SK-N-SH (cell line): ENCODE results near the gene SLC2A4. TPM values are rescaled to one million over a fixed set of nuclear protein-coding genes. Genes with fewer than 3 reads are reported as not detected.

Experiments
- CTCF ChIA-PET: fragments of 300-600, 350-600 bp; formaldehyde crosslinking; extraction: SDS; loops from one replicate; lab custom pipeline; 2021; lab: Yijun Ruan, JAX
- POLR2A ChIA-PET: fragments of 350-600 bp; sonication (Branson Sonifier 250); formaldehyde crosslinking; extraction: SDS; loops from one replicate; lab custom pipeline; 2020; ENCODE audit warnings: antibody characterized with exemption, inconsistent platforms; lab: Yijun Ruan, JAX
- DNase-seq: peaks from one replicate; pipeline ENCODE4 v3.0.0; 2012
- H2AFZ ChIP-seq: fragments of 200-600 bp; sonication (generic); 2 replicates; pipeline ENCODE4 v1.8.1; 2016; ENCODE audit warnings: antibody characterized with exemption, mild to moderate bottlenecking, low read depth
- H3F3A ChIP-seq: fragments of 200-600 bp; sonication (generic); replicated peaks from 2 replicates; pipeline ENCODE3; 2016; ENCODE audit warnings: antibody characterized with exemption, mild to moderate bottlenecking; ENCODE audit not compliant: insufficient read depth
- H3K27ac ChIP-seq, 2 experiments: fragments of 200-500 bp in 1 of 2; fragments of 200-600 bp in 1 of 2; sonication (Bioruptor generic) in 1 of 2; sonication (generic), shearing (Covaris generic) in 1 of 2; 2 replicates each; pipeline versions ENCODE4 v1.5.1 to v1.6.1; 2014 to 2016; ENCODE audit warnings: low read depth in 2 of 2, inconsistent platforms in 1 of 2, low read length in 1 of 2, mild to moderate bottlenecking in 1 of 2, mixed read lengths in 1 of 2
- H3K27me3 ChIP-seq: fragments of 200-600 bp; sonication (generic), shearing (Covaris generic); 2 replicates; pipeline ENCODE4 v1.6.1; 2016; ENCODE audit warnings: mixed run types; ENCODE audit not compliant: insufficient read depth
- H3K36me3 ChIP-seq, 2 experiments: fragments of 200-500 bp in 1 of 2; fragments of 200-600 bp in 1 of 2; sonication (Bioruptor generic) in 1 of 2; sonication (generic) in 1 of 2; replicated peaks in 1 of 2; 2 replicates each; pipeline versions ENCODE3 to v1.5.1; 2014 to 2016; ENCODE audit warnings: low read length in 1 of 2, mild to moderate bottlenecking in 1 of 2; ENCODE audit not compliant: insufficient read depth in 2 of 2, control insufficient read depth in 1 of 2
- H3K4me1 ChIP-seq, 2 experiments: fragments of 200-500 bp in 1 of 2; fragments of 200-600 bp in 1 of 2; sonication (Bioruptor generic) in 1 of 2; sonication (generic), shearing (Covaris generic) in 1 of 2; 2 replicates each; pipeline versions ENCODE4 v1.5.1 to v1.6.1; 2014 to 2016; ENCODE audit warnings: low read depth in 1 of 2, low read length in 1 of 2, mixed run types in 1 of 2; ENCODE audit not compliant: insufficient read depth in 2 of 2, control insufficient read depth in 1 of 2
- H3K4me2 ChIP-seq: fragments of 200-600 bp; sonication (generic), shearing (Covaris generic); 2 replicates; pipeline ENCODE4 v1.6.1; 2017; ENCODE audit warnings: mixed run types
- H3K4me3 ChIP-seq, 2 experiments: fragments of 200-500 bp in 1 of 2; fragments of 200-600 bp in 1 of 2; sonication (Bioruptor generic) in 1 of 2; sonication (generic), shearing (Covaris generic) in 1 of 2; 2 replicates each; pipeline versions ENCODE4 v1.5.1 to v1.8.1; 2014 to 2016; ENCODE audit warnings: low read depth in 2 of 2, inconsistent platforms in 1 of 2, low read length in 1 of 2, mild to moderate bottlenecking in 1 of 2, mixed read lengths in 1 of 2, moderate library complexity in 1 of 2
- H3K79me2 ChIP-seq: fragments of 200-600 bp; sonication (generic); 2 replicates; pipeline ENCODE4 v1.8.1; 2017; ENCODE audit warnings: mild to moderate bottlenecking; ENCODE audit not compliant: insufficient read depth
- H3K9ac ChIP-seq: fragments of 200-600 bp; sonication (generic); 2 replicates; pipeline ENCODE4 v1.6.1; 2017; ENCODE audit warnings: mixed run types
- H3K9me2 ChIP-seq: fragments of 200-600 bp; sonication (generic); 2 replicates; pipeline ENCODE4 v1.6.1; 2017; ENCODE audit warnings: mixed run types
- H3K9me3 ChIP-seq: fragments of 200-600 bp; sonication (generic); 2 replicates; pipeline ENCODE4 v1.6.1; 2017; ENCODE audit warnings: mixed run types, mild to moderate bottlenecking, moderate library complexity
- H4K20me1 ChIP-seq: fragments of 200-600 bp; sonication (generic); 2 replicates; pipeline ENCODE4 v1.6.1; 2017; ENCODE audit warnings: mild to moderate bottlenecking, mixed run types; ENCODE audit not compliant: insufficient read depth
- CTCF ChIP-seq: fragments of 200-600 bp; sonication (generic); IDR thresholded peaks from 2 replicates; pipeline ENCODE4 v1.6.1; 2017; ENCODE audit warnings: antibody characterized with exemption, mild to moderate bottlenecking, moderate library complexity
- ELF1 ChIP-seq: IDR thresholded peaks from 2 replicates; pipeline ENCODE4 v1.4.0; 2012
- FOXJ3 ChIP-seq: sonication (generic); formaldehyde crosslinking; IDR thresholded peaks from 2 replicates; pipeline ENCODE4 v1.5.1; 2020; ENCODE audit warnings: mild to moderate bottlenecking, missing genetic modification reagents
- JUND ChIP-seq: IDR thresholded peaks from 2 replicates; pipeline ENCODE4 v1.4.0; 2012
- MXI1 ChIP-seq: IDR thresholded peaks from 2 replicates; pipeline ENCODE4 v1.6.1; 2012; ENCODE audit warnings: mild to moderate bottlenecking, low read depth, low read length, improper control_type of control experiment
- NFIC ChIP-seq: IDR thresholded peaks from 2 replicates; pipeline ENCODE4 v1.4.0; 2012; ENCODE audit warnings: borderline replicate concordance
- NRF1 ChIP-seq: IDR thresholded peaks from 2 replicates; pipeline ENCODE4 v1.6.1; 2012; ENCODE audit warnings: low read depth, mild to moderate bottlenecking, low read length
- PBX3 ChIP-seq: IDR thresholded peaks from 2 replicates; pipeline ENCODE4; 2012
- RAD21 ChIP-seq: IDR thresholded peaks from 2 replicates; pipeline ENCODE4 v1.6.1; 2012; ENCODE audit warnings: mild to moderate bottlenecking, low read length
- SMC3 ChIP-seq: IDR thresholded peaks from 2 replicates; pipeline ENCODE4 v1.6.1; 2012; ENCODE audit warnings: low read depth, low read length, improper control_type of control experiment
- TCF12 ChIP-seq: IDR thresholded peaks from 2 replicates; pipeline ENCODE4 v1.4.0; 2012
- YY1 ChIP-seq: IDR thresholded peaks from 2 replicates; pipeline ENCODE4 v1.4.0; 2012; ENCODE audit warnings: low read depth, mild to moderate bottlenecking
- WGBS: methylation state at CpG from one replicate; pipeline ENCODE4 v1.1.6; 2017; ENCODE audit warnings: low lambda C conversion rate; 5-methylcytosine and 5-hydroxymethylcytosine counted together
- polyA plus RNA-seq, 3 experiments: library from polyadenylated mRNA; depleted of rRNA; stranded (reverse); fragments of >200 nt; gene quantifications; 2 replicates each; pipeline ENCODE4 v1.2.3, GENCODE V29; 2012
- TF ChIP-seq, protein P1 (sequence below): IDR thresholded peaks from 2 replicates; pipeline ENCODE4 v1.6.1; 2012; ENCODE audit warnings: mild to moderate bottlenecking, low read depth, low read length, moderate library complexity
- TF ChIP-seq, protein P2 (sequence below): IDR thresholded peaks from 2 replicates; pipeline ENCODE4 v1.4.0; 2012; ENCODE audit warnings: low read depth, borderline replicate concordance
- TF ChIP-seq, protein P3 (sequence below): IDR thresholded peaks from 2 replicates; pipeline ENCODE4 v1.4.0; 2012; ENCODE audit warnings: low read depth

Gene SLC2A4
- polyA plus RNA-seq, 1 of the 3 experiments (the other 2 are of a cell fraction), result 0.44 TPM

DNA sequence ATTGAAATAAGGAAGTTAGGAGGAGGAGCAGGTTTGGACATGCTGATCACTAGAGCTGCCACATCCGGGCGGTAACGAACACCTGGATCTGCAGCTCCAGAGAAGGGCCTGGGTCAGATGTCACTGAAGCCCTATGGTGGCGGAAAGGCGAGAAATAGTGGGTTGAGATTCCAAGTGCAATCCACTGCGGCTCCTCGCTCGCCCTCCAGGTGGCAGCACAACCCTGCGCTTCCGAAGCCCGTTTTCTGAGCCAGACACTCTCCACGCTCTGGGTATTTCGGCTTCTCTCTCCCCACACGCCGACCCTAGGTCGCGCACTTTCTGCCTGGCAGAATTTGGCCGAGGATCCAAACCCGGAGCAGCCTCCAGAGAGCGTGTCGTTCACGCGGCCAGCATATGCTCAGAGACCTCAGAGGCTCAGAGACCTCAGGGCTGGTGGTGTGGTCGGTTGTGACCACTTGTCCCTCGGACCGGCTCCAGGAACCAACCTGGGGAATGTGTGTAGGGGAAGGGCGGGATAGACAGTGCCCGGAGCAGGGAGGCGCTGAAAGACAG lies 922 bp upstream of the SLC2A4 start:
- H3K9ac ChIP-seq, result peak overlapping the region; percentile 44; the same call in 1 of the 2 replicates
- TF ChIP-seq, protein P1, sequence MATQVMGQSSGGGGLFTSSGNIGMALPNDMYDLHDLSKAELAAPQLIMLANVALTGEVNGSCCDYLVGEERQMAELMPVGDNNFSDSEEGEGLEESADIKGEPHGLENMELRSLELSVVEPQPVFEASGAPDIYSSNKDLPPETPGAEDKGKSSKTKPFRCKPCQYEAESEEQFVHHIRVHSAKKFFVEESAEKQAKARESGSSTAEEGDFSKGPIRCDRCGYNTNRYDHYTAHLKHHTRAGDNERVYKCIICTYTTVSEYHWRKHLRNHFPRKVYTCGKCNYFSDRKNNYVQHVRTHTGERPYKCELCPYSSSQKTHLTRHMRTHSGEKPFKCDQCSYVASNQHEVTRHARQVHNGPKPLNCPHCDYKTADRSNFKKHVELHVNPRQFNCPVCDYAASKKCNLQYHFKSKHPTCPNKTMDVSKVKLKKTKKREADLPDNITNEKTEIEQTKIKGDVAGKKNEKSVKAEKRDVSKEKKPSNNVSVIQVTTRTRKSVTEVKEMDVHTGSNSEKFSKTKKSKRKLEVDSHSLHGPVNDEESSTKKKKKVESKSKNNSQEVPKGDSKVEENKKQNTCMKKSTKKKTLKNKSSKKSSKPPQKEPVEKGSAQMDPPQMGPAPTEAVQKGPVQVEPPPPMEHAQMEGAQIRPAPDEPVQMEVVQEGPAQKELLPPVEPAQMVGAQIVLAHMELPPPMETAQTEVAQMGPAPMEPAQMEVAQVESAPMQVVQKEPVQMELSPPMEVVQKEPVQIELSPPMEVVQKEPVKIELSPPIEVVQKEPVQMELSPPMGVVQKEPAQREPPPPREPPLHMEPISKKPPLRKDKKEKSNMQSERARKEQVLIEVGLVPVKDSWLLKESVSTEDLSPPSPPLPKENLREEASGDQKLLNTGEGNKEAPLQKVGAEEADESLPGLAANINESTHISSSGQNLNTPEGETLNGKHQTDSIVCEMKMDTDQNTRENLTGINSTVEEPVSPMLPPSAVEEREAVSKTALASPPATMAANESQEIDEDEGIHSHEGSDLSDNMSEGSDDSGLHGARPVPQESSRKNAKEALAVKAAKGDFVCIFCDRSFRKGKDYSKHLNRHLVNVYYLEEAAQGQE, result no peak
- TF ChIP-seq JUND (no peak), NRF1 (0 out of 2 replicates have a peak, but pooled peaks have one; percentile 27), ELF1 (no peak), MXI1 (peak; percentile 84), RAD21 (peak; percentile 93), NFIC (no peak), PBX3 (no peak), CTCF (peak; percentile 72), TCF12 (no peak), FOXJ3 (CRISPR knock-in tag) (no peak), YY1 (no peak), SMC3 (peak; percentile 91)
- TF ChIP-seq, protein P2, sequence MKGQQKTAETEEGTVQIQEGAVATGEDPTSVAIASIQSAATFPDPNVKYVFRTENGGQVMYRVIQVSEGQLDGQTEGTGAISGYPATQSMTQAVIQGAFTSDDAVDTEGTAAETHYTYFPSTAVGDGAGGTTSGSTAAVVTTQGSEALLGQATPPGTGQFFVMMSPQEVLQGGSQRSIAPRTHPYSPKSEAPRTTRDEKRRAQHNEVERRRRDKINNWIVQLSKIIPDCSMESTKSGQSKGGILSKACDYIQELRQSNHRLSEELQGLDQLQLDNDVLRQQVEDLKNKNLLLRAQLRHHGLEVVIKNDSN, result no peak
- TF ChIP-seq, protein P3, sequence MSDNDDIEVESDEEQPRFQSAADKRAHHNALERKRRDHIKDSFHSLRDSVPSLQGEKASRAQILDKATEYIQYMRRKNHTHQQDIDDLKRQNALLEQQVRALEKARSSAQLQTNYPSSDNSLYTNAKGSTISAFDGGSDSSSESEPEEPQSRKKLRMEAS, result peak; percentile 68; the same call in 1 of the 2 replicates
- peak overlapping the region; percentile 95 for H3K4me2 ChIP-seq
- peak; percentile 84 for DNase-seq
- H3K4me3 ChIP-seq, result peak overlapping the region; percentile 50 to 64
- no peaks in the 10 kb centered on the region for H3K36me3 ChIP-seq
- H4K20me1 ChIP-seq, result no peaks in the 10 kb centered on the region
- peak overlapping the region; percentile 89; the same call in 1 of the 2 replicates for H2AFZ ChIP-seq
- no peaks in the 10 kb centered on the region for H3K27me3 ChIP-seq
- 12% methylated on average over 26 of the region's 29 CpGs for WGBS
- no peaks in the 10 kb centered on the region for H3K9me3 ChIP-seq
- ChIA-PET CTCF (interaction anchor here (0.6 to 8.8 kb wide), 18 partner anchors 9 to 103 kb away, joined by 3 to 169 read pairs (median 4); partner anchors contain the start of gene PHF23), POLR2A (interaction anchor here (1.2 kb wide), 1 partner anchor 16 kb away, joined by 5 read pairs; no protein-coding TSS in a partner anchor)
- peak overlapping the region in 1 of 2 experiments; percentile 52; a peak in 1 of 4 replicates for H3K27ac ChIP-seq
- peaks cover 6 to 18% of the 10 kb centered on the region in 2 experiments; a peak in 2 of 4 replicates for H3K4me1 ChIP-seq
- no peaks in the 10 kb centered on the region for H3K79me2 ChIP-seq
- no peaks in the 10 kb centered on the region for H3K9me2 ChIP-seq
- H3F3A ChIP-seq, result peaks cover 15% of the 10 kb centered on the region
